GM12891 (cell line): ENCODE results near the gene PTGFR.

Experiments used
- DNase-seq: peaks from one replicate; pipeline ENCODE4 v3.0.0; 2011; ENCODE audit warnings: low spot score; ENCODE audit not compliant: insufficient read length
- FAIRE-seq: peaks from 2 replicates; lab custom pipeline; 2011; peaks lifted over from hg19 to GRCh38; lab: Jason Lieb, UNC
- PAX5 ChIP-seq: IDR thresholded peaks from 2 replicates; pipeline ENCODE4 v1.6.1; 2011; ENCODE audit warnings: low read length, moderate library complexity, mild to moderate bottlenecking; ENCODE audit not compliant: insufficient read depth, severe bottlenecking
- POLR2A ChIP-seq: IDR thresholded peaks from 2 replicates; pipeline ENCODE4 v1.6.1; 2011; ENCODE audit warnings: low read depth, low read length, control low read depth
- POLR2AphosphoS5 ChIP-seq: IDR thresholded peaks from 2 replicates; pipeline ENCODE4 v1.6.1; 2011; ENCODE audit warnings: low read depth, low read length, control low read depth
- POU2F2 ChIP-seq: IDR thresholded peaks from 2 replicates; pipeline ENCODE4 v1.6.1; 2011; ENCODE audit warnings: low read depth, mild to moderate bottlenecking, control low read depth, low read length, moderate library complexity
- SPI1 ChIP-seq: IDR thresholded peaks from 2 replicates; pipeline ENCODE4 v1.6.1; 2011; ENCODE audit warnings: low read depth, low read length, control low read depth
- TAF1 ChIP-seq: IDR thresholded peaks from 2 replicates; pipeline ENCODE4 v1.6.1; 2011; ENCODE audit warnings: low read depth, low read length, control low read depth

Gene PTGFR

DNA sequence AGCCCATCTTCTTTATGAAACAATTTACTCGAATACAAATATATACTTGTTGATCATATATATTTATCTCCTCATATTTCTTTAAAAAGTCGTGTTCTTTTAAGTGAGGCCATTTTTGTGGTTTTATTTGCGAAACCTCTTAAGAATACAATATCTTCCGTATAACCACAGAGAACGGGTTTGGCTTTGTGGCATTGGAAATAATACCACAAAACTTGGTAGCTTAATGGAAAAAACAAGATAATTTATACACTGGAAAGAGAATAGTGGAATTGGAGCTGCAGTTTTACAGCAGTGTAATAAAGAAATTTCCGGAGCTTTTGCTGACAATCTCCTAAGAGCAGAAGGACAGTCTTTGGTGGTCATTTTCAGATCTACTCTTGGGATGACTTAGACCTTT, 29.4 kb downstream of the PTGFR start:
- no peak for DNase-seq
- no peak for FAIRE-seq
- TF ChIP-seq PAX5: no peak
- TF ChIP-seq POLR2A: no peak
- TF ChIP-seq POLR2AphosphoS5: no peak
- TF ChIP-seq SPI1: no peak
- TF ChIP-seq TAF1: no peak
- no peak for TF ChIP-seq POU2F2

DNA sequence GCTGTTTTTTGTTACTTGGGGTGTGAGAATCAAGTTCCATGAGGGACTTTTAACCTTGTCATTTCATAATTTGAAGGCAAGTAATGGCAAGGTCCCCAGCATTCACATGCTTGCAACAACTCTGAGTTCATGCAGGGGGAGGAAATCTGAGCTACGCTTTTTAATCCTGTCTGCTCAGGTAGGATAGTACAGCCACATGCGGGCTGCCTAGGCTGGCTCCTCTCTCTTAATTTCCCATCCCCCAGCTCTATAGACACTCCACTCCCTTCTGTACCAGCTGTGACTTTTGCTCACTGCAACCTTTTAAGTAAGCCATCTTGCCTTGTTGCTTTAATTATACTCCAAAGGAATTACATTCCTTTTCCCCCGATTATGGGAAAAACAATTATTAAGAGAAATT, 30.1 kb downstream of the PTGFR start:
- FAIRE-seq (no peak), DNase-seq (no peak)
- no peak for TF ChIP-seq PAX5
- TF ChIP-seq SPI1: no peak
- TF ChIP-seq TAF1: no peak
- no peak for TF ChIP-seq POU2F2
- no peak for TF ChIP-seq POLR2AphosphoS5
- TF ChIP-seq POLR2A: no peak

DNA sequence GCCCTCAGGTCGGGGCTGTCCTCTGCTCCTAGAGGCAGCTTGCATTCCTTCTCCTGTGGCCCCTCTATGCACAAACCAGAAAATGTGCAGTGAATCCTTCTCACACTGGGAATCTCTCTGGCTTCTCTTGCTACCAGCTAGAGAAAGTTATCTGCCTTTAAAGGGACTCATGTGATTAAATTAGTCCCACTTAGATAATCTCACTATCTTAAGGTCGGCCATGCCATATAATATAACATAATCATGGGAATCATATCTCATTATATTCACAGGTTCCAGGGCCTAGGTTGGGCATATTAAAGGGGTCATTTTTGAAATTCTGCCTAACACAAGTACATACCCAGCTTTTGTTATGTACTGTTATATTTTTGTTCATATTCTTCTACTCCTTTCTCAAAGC, 31.4 kb downstream of the PTGFR start:
- no peak for TF ChIP-seq POU2F2
- no peak for TF ChIP-seq TAF1
- TF ChIP-seq PAX5: no peak
- no peak for TF ChIP-seq POLR2A
- TF ChIP-seq POLR2AphosphoS5: no peak
- TF ChIP-seq SPI1: no peak
- no peak for FAIRE-seq
- DNase-seq: no peak

DNA sequence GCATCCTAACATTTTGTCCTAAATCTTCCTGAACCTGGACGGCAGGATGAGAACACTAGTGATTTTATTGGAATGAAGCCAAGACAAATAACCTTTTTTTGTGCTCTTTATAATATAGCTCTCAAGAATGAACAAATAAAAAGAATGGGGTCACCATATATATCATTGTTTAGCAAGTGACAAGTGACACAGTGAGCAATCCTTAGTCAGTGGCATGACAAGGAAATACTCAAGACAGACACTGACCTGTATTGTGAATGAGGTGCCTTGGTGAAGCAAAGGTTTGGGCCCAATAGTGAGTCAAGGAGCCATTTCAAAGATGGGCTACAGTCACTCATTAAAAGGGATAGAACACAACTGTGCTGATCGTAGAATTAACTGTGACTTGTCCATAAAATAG, 35.7 kb downstream of the PTGFR start:
- no peak for DNase-seq
- FAIRE-seq: no peak
- TF ChIP-seq POU2F2 (no peak), POLR2A (no peak), TAF1 (no peak), POLR2AphosphoS5 (no peak), PAX5 (no peak), SPI1 (no peak)

DNA sequence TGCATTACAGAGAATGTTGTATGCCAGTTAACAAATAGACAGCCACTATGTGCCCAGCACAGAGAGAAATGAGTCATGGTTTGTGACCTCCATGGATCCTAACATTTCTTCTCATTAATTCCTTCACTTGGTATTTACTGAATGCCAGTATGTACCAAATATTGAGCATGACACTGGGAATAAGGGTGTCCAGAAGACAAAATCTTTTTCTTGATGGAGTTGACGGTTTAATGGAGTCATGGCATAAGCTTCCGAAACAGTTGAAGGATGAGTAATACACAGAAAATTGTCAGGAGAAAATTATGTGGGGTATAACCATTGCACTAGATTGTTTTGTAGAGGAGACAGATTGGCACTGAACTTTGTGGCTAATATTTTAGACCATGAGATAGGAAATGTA, 36.9 kb downstream of the PTGFR start:
- TF ChIP-seq POLR2AphosphoS5 (no peak), POU2F2 (no peak)
- DNase-seq: no peak
- FAIRE-seq: no peak

DNA sequence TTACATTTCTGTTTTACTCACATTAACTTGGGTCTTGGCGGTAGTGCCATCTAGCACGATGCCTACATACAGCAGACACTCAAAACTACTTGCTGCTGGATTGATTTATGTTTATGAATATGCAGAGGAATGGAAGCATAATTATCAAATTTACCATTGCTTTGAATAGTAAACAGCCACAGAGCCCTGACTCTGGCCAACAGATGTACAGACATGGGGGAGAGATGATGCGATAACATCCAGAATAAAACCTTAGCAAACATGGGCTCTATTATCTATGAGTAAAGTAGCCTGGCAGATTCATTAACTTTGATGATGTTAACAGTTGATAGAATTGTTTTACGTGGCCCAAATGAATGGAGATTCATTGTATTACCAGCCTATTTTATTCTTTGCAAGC, 42.8 kb downstream of the PTGFR start:
- FAIRE-seq: no peak
- DNase-seq: no peak
- TF ChIP-seq POU2F2: no peak
- no peak for TF ChIP-seq POLR2A
- TF ChIP-seq SPI1: no peak
- no peak for TF ChIP-seq POLR2AphosphoS5

DNA sequence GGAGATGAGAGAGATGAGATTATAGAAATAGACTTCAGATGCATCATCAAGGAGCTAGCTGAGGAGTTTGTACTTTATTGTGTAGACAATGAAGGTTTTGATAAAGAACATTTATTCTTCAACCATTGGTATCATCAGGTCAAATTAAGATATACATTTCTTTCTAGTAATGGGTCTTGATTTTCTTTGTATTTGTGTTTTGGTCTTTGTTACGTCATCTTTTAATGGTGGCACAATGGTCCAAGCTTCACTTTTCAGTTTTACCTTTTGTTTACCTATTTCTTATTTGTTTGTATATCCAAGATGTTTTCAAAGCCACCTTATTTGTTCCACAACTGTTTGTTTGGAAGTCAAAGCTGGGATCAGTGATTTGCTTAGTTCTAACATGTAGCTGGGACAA, 44.5 kb downstream of the PTGFR start:
- FAIRE-seq (no peak), DNase-seq (no peak)
- TF ChIP-seq POU2F2 (no peak), POLR2A (no peak), TAF1 (no peak), POLR2AphosphoS5 (no peak), PAX5 (no peak), SPI1 (no peak)

- TF ChIP-seq PAX5 (no peak), POU2F2 (no peak), POLR2AphosphoS5 (no peak), POLR2A (no peak), SPI1 (no peak), TAF1 (no peak)
- FAIRE-seq (no peak), DNase-seq (no peak)
These were observed 45.7 kb downstream of the PTGFR start for GRCh38 chr1:78536427-78536826.

GRCh38 chr1:78540048-78540447, 49.3 kb downstream of the PTGFR start:
- TF ChIP-seq POLR2AphosphoS5 (no peak), SPI1 (no peak), POLR2A (no peak), PAX5 (no peak), TAF1 (no peak), POU2F2 (no peak)
- no peak for FAIRE-seq

GRCh38 chr1:78541479-78541878, 50.7 kb downstream of the PTGFR start:
- DNase-seq (no peak), FAIRE-seq (no peak)
- TF ChIP-seq SPI1: no peak
- TF ChIP-seq PAX5: no peak
- no peak for TF ChIP-seq POLR2A

More at GRCh38 chr1:78540048-78540447, 49.3 kb downstream of the PTGFR start:
- no peak for DNase-seq
